Fibroblast of lung (primary cell): ENCODE data around the gene KDM4E. TPM values are rescaled to one million over a fixed set of nuclear protein-coding genes. Genes with fewer than 3 reads are reported as not detected.

Source experiments
- DNase-seq, 2 donors: peaks; one replicate each; pipeline versions ENCODE4 v3.0.0 to v3.0.0-alpha.2; 2010; ENCODE audit warnings: low read depth in 2 of 2
- H2AFZ ChIP-seq: 2 replicates; pipeline ENCODE4 v1.5.1; 2012; ENCODE audit warnings: low read length, control low read depth, inconsistent platforms
- H3K27ac ChIP-seq: 2 replicates; pipeline ENCODE4 v1.5.1; 2011; ENCODE audit warnings: low read length, control low read depth; ENCODE audit not compliant: insufficient read depth
- H3K27me3 ChIP-seq: 2 replicates; pipeline ENCODE4 v1.5.1; 2011; ENCODE audit warnings: mild to moderate bottlenecking, low read length; ENCODE audit not compliant: control insufficient read depth, insufficient read depth
- H3K36me3 ChIP-seq: 2 replicates; pipeline ENCODE4 v1.5.1; 2011; ENCODE audit warnings: low read length; ENCODE audit not compliant: control insufficient read depth, insufficient read depth
- H3K4me1 ChIP-seq: 2 replicates; pipeline ENCODE4 v1.5.1; 2011; ENCODE audit warnings: low read length; ENCODE audit not compliant: control insufficient read depth, insufficient read depth; ENCODE audit errors: extremely low read depth
- H3K4me2 ChIP-seq: 2 replicates; pipeline ENCODE4 v1.5.1; 2011; ENCODE audit warnings: low read length, control low read depth; ENCODE audit not compliant: insufficient read depth; ENCODE audit errors: extremely low read depth
- H3K4me3 ChIP-seq, 4 experiments: fragments of 200-600 bp in 1 of 4; sonication (generic) in 1 of 4; replicated peaks in 1 of 4; 2 replicates each; pipeline ENCODE4 v1.5.1; 2011 to 2016; ENCODE audit warnings: low read length in 4 of 4, low read depth in 3 of 4, mild to moderate bottlenecking in 3 of 4, control low read depth in 2 of 4, inconsistent platforms in 1 of 4, mixed read lengths in 1 of 4; ENCODE audit not compliant: insufficient read depth in 1 of 4; ENCODE audit errors: control extremely low read depth in 1 of 4
- H3K79me2 ChIP-seq: 2 replicates; pipeline ENCODE4 v1.5.1; 2012; ENCODE audit warnings: mild to moderate bottlenecking, low read length, inconsistent platforms; ENCODE audit not compliant: control insufficient read depth, insufficient read depth
- H3K9ac ChIP-seq: 2 replicates; pipeline ENCODE4 v1.5.1; 2011; ENCODE audit warnings: mild to moderate bottlenecking, low read length, control low read depth; ENCODE audit not compliant: insufficient read depth
- H3K9me3 ChIP-seq: 2 replicates; pipeline ENCODE4 v1.5.1; 2012; ENCODE audit warnings: low read depth, low read length; ENCODE audit not compliant: control insufficient read depth, insufficient read depth
- H4K20me1 ChIP-seq: 2 replicates; pipeline ENCODE4 v1.5.1; 2011; ENCODE audit warnings: low read length; ENCODE audit not compliant: control insufficient read depth, insufficient read depth; ENCODE audit errors: extremely low read depth
- EZH2 ChIP-seq: IDR thresholded peaks from 2 replicates; pipeline ENCODE4 v1.5.1; 2012; ENCODE audit warnings: low read length, control low read depth, mild to moderate bottlenecking; ENCODE audit errors: missing control alignments
- polyA plus RNA-seq, 2 donors: library from polyadenylated mRNA; depleted of rRNA in 1 of 2; stranded (reverse) in 1 of 2; unstranded in 1 of 2; fragments of >200 nt; gene quantifications; 2 replicates each; pipeline ENCODE4 v1.2.1, GENCODE V29; 2011 to 2012; ENCODE audit warnings: missing spikeins in 1 of 2
- total RNA-seq: library from RNA; depleted of rRNA; stranded (reverse); fragments of >200 nt; gene quantifications from 2 replicates; pipeline ENCODE4 v1.2.1, GENCODE V29; 2014
- TF ChIP-seq, protein P1 (sequence below), 2 donors: IDR thresholded peaks in 1 of 2; conservative IDR thresholded peaks in 1 of 2; 1 replicate in 1 of 2; 2 replicates in 1 of 2; pipeline ENCODE4 v1.5.1; 2011 to 2012; ENCODE audit warnings: low read length in 2 of 2, control low read depth in 1 of 2, inconsistent platforms in 1 of 2, low read depth in 1 of 2, mild to moderate bottlenecking in 1 of 2

The KDM4E gene
- total and polyA plus RNA-seq, 2 donors (not counting 1 experiment from before 2014, with no cell fraction given): not detected

- H3K9ac ChIP-seq: no peak overlapping the region
- no peaks in the 10 kb centered on the region for H4K20me1 ChIP-seq
- H3K27me3 ChIP-seq: no peaks in the 10 kb centered on the region
- H3K36me3 ChIP-seq: no peaks in the 10 kb centered on the region
- H3K4me3 ChIP-seq: no peak overlapping the region
- no peak overlapping the region for H3K27ac ChIP-seq
- no peaks in the 10 kb centered on the region for H3K79me2 ChIP-seq
- no peak overlapping the region for H2AFZ ChIP-seq
- no peak for DNase-seq
- no peak for TF ChIP-seq EZH2
- TF ChIP-seq, protein P1, sequence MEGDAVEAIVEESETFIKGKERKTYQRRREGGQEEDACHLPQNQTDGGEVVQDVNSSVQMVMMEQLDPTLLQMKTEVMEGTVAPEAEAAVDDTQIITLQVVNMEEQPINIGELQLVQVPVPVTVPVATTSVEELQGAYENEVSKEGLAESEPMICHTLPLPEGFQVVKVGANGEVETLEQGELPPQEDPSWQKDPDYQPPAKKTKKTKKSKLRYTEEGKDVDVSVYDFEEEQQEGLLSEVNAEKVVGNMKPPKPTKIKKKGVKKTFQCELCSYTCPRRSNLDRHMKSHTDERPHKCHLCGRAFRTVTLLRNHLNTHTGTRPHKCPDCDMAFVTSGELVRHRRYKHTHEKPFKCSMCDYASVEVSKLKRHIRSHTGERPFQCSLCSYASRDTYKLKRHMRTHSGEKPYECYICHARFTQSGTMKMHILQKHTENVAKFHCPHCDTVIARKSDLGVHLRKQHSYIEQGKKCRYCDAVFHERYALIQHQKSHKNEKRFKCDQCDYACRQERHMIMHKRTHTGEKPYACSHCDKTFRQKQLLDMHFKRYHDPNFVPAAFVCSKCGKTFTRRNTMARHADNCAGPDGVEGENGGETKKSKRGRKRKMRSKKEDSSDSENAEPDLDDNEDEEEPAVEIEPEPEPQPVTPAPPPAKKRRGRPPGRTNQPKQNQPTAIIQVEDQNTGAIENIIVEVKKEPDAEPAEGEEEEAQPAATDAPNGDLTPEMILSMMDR (conservative IDR thresholded peaks at IDR 0.05 in 1 of 2, IDR thresholded peaks at IDR 0.05 in 1 of 2; ENCODE audit: low read depth in 1 of 2, low read length in 2 of 2): no peak
- no peaks in the 10 kb centered on the region for H3K9me3 ChIP-seq
- no peaks in the 10 kb centered on the region for H3K4me1 ChIP-seq
- no peak overlapping the region for H3K4me2 ChIP-seq
Measured at GRCh38 chr11:94998285-94998684, 26.8 kb upstream of the KDM4E start.

- Histone ChIP-seq H3K9me3 (no peaks in the 10 kb centered on the region), H4K20me1 (no peaks in the 10 kb centered on the region), H3K4me1 (no peaks in the 10 kb centered on the region), H3K79me2 (no peaks in the 10 kb centered on the region), H3K4me3 (no peak overlapping the region), H2AFZ (no peak overlapping the region), H3K4me2 (no peak overlapping the region), H3K36me3 (no peaks in the 10 kb centered on the region), H3K27ac (no peak overlapping the region), H3K27me3 (no peaks in the 10 kb centered on the region), H3K9ac (no peak overlapping the region)
- TF ChIP-seq, protein P1 (conservative IDR thresholded peaks at IDR 0.05 in 1 of 2, IDR thresholded peaks at IDR 0.05 in 1 of 2; ENCODE audit: low read depth in 1 of 2, low read length in 2 of 2): no peak
- no peak for TF ChIP-seq EZH2
- no peak for DNase-seq
Measured at GRCh38 chr11:95003716-95004115, 21.3 kb upstream of the KDM4E start.

DNA sequence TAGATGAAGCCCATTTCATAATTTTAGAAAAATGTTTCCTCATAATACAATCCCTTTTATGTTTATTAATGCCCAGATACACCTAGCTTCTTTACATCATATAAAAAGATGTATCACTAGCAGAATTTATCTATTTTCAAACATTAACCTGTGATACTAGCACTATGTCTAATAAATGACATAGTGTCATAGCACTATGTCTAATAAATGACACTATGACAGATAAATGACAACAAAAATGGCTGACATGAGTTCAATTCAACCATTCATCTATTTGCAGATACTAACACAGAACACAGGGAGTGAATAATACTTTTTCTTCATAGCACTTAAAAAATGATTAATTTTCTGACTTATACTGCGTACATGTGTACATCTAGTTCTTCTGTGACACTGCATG is 19.4 kb upstream of the KDM4E start:
- Histone ChIP-seq H3K4me3 (no peak overlapping the region), H3K4me2 (no peak overlapping the region), H3K9me3 (no peaks in the 10 kb centered on the region), H4K20me1 (no peaks in the 10 kb centered on the region), H3K27ac (no peak overlapping the region), H3K9ac (no peak overlapping the region), H3K79me2 (no peaks in the 10 kb centered on the region), H2AFZ (no peak overlapping the region), H3K4me1 (no peaks in the 10 kb centered on the region), H3K36me3 (no peaks in the 10 kb centered on the region), H3K27me3 (no peaks in the 10 kb centered on the region)
- TF ChIP-seq, protein P1 (conservative IDR thresholded peaks at IDR 0.05 in 1 of 2, IDR thresholded peaks at IDR 0.05 in 1 of 2; ENCODE audit: low read depth in 1 of 2, low read length in 2 of 2): no peak
- TF ChIP-seq EZH2: no peak
- no peak for DNase-seq
